Testis (tissue), 2 donors: Measurements from ENCODE around the gene TOX2.

Experiments
- CTCF ChIP-seq, 3 experiments: fragments of 450-650 bp in 2 of 3; fragments of 200-600 bp in 1 of 3; sonication (generic) in 1 of 3; IDR thresholded peaks; one replicate each; pipeline ENCODE4 v1.5.1; 2016 to 2019; ENCODE audit warnings: antibody characterized with exemption in 3 of 3, mild to moderate bottlenecking in 2 of 3, moderate library complexity in 1 of 3
- POLR2A ChIP-seq: fragments of 450-650 bp; IDR thresholded peaks from one replicate; pipeline ENCODE4 v1.6.1; 2017; ENCODE audit warnings: antibody characterized with exemption, mild to moderate bottlenecking, moderate library complexity

GRCh38 chr20:44113618-44114376 is 199.1 kb downstream of the TOX2 start:
- TF ChIP-seq CTCF (IDR thresholded peaks at IDR 0.05) (no peak), POLR2A (no peak)
